GM19455 (cell line): ENCODE data around the gene CBX2.
"Not testable (repeated sequence)": the region's sequence is repeated elsewhere in the genome, so short reads cannot be mapped to it uniquely, and the experiment has no call there.

Experiments
- ATAC-seq: cut with Tn5 transposase; IDR thresholded peaks from one replicate; pipeline ENCODE4 v1.9.1; 2021; ENCODE audit not compliant: unreplicated experiment

The CBX2 gene

DNA sequence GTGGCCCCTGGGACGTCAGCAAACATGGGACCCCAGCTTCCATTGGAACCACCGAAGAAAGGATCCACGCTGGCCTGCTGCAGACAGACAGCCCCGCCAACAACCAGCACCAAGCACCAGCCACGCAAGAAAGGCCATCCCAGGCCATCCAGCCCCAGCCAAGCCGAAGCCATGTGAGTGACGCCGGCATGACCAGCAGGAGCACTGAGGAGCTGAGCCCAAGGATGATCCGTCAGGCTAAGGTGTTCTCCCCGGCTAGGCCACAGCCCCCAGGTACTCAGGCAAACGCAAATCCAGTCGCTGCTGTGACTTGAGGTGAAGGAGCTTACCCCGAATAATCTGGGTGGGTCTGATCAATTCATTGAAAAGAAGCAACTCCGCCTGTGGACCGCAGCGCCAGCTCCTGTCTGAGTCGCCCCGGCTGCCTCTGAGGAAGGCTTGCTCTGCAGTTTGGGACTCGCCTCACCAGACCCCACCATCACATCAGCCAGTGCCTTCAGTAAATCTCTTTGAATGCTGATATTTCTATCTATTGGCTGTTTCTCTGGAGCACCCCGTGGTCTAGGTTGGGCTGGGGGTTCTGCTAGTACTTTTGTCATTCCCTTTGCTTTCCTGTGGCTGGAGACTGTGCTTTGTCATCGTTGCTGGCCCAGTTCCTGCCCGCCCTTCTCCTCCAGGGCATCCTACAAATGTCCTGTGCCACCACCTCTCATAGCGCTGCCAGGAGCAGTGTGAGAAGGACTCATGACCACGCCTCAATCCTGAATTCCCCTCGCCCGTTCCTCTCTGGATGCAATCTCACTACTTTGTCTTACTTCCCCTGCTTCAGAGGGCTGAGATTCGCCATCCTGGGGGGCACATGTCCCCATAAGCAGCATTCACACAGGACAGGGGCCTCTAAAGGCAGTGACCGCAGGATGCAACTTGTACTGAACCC lies 8.1 kb upstream of the CBX2 start:
- no peak for ATAC-seq

DNA sequence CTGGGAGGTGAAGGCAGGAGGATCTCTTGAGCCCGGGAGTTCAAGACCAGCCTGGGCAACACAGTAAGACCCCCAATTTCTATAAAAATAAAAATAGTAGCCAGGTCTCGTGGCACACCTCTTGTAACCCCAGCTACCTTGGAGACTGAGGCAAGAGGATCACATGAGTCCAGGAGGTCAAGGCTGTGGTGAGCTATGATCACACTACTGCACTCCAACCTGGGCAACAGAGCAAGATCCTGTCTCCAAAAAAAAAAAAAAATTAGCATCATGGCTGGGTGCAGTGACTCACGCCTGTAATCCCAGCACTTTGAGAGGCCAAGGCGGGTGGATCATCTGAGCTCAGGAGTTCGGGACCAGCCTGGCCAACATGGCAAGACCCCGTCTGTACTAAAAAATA lies 6.7 kb upstream of the CBX2 start:
- ATAC-seq: no peak

- not testable (repeated sequence) for ATAC-seq
These were observed 5.2 kb upstream of the CBX2 start for GRCh38 chr17:79772726-79773125.

DNA sequence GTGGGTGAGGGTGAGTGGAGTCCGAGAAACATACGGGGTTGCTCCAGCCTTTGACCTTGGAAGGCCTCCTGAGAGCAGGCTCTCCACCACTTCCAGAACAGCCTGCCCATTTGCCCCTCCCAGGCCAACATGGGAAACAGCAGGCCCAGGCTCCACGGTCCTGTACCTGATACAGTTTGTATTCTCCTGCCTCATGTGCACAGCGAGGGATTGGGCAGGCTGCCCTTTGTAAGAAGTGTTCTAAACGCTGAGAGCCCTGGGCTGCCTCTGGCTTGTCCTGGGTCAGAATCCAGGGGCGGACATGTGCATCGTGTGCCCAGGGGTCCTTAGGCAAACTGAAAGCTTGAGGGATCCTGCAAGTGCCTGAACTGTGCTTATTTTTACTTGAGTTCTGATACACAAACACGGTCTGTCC lies 3.4 kb upstream of the CBX2 start:
- no peak for ATAC-seq

DNA sequence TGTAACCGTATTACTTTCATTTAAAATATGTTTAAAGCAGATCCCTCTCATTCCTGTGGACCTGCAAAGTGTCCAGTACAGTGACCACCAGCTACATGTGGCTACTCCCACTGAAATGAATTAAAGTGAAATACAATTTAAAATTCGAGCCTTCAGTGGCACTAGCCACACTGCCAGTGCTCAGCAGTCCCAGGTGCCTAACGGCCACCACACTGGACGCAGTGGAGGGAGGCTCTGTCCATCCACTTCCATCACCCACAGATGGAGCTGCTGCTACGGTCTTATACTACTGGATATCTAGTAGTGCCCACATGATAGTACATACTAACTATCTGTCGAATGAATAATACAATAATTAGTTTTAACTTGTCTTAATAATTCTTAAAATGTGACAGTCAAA lies 2.3 kb upstream of the CBX2 start:
- no peak for ATAC-seq

DNA sequence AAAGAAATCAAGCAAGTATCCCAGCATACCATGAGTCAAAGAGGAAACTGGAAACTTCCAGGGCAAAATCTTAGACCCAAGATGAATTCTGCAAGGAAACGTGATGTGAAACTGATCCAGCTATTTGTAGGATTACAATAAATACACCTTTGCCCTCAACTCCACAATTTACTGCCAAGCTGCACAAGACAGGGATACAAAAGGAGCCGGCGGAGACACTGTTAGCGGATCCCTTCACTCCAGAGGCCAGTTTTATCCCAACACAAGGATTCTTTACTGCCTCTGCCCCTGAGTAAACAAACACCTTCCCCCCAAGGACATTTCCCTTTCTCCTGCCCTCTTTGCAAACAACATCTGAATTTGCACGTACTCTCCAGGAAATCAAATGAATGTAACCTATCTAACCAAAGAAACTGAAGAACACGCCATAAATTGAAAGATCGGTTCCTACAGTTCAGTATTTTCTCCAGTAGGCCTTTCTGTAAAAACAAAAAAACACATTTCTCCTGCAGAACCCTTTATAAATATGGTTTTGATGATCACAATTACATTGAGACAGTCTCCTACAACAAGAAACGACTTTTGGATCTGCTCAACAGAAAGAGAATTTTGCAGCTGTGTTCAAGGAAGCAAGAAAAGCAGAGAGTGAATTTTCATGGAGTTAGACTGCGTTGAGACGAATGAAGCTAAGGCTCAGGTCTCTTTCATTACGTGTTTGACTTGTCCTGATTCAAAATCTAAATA lies 1.4 kb upstream of the CBX2 start:
- ATAC-seq: no peak

GRCh38 chr17:79777120-79777893 lies 641 bp upstream of the CBX2 start:
- no peak for ATAC-seq

- ATAC-seq: no peak
These were observed 646 bp downstream of the CBX2 start for GRCh38 chr17:79778504-79779083.

- ATAC-seq: no peak
These were observed 1.2 kb downstream of the CBX2 start for GRCh38 chr17:79779084-79779529.

DNA sequence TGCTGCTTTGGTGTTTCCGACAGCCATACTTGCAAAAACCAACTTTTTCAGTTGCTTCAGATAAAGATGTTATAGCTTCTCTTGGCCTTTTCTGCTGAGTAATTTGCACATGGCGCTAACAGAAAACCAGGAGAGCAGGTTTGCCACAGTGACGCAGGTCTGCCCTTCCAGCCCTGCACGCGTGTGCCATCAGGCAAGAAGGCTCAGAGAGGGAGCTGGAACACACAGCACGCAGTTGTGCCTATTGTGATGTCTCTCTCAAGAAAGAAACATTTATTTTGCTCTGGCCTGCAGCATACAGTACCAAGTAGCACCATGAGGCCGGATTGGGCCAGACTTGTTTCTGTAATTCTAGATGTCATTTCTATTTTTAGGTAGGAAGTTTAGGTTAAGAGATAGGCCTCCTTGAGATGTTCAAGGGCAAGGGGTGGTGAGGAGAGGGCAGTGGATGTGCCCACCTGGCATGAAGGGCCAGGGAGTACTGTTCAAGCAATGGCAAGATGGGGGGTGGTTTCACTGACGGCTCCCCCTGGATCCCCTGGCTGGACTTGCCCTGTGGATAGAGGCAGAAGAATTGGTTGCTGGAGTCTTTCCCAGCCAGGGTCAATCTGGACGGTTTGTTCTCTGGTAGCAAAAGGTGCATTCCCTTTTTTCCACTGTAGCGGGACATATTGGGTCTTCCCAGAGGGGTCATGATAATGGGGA lies 1.9 kb downstream of the CBX2 start:
- no peak for ATAC-seq

- no peak for ATAC-seq
These were observed 3.2 kb downstream of the CBX2 start for GRCh38 chr17:79781012-79781650.

DNA sequence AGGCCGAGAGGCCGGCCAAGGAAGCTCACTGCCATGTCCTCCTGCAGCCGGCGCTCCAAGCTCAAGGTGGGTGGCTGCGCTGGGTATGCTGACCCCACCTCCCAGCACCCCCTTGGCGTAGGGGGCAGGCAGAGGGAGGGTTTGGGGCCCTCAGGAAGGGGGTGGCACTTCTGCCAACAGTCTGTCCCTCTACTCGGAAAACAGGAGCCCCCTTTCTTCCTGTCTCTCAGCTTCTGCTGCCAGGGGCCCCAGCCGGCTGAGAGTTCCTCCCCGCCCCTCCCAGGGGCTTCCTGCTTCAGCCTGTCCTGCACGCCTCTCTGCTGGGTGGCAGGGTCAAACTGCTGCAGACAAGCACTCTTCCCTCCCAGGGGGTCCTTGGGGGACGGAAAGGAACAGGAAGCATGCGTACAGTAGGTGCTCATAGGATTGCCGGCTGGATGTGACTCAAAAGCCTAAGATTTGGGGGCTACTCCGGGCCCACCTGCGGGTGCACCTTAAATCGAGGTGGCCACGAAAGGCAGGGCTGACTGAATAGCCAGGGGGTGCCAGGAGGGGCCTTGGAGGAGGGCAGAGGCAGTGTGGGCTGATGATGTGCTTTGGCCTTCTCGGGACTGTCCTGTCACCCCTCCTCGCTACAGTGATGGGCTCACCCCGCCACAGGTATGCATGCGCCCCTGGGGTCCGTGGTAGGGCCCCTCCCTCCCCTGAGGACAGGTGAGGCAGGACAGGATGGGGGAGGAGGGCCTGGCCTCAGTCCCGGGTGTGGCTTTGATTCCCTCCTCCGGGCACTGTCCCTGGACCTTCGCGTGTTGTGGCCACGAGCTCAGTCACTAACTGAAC lies 4.0 kb downstream of the CBX2 start:
- no peak for ATAC-seq

DNA sequence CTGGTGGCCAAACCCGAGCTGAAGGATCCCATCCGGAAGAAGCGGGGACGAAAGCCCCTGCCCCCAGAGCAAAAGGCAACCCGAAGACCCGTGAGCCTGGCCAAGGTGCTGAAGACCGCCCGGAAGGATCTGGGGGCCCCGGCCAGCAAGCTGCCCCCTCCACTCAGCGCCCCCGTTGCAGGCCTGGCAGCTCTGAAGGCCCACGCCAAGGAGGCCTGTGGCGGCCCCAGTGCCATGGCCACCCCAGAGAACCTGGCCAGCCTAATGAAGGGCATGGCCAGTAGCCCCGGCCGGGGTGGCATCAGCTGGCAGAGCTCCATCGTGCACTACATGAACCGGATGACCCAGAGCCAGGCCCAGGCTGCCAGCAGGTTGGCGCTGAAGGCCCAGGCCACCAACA lies 5.9 kb downstream of the CBX2 start:
- ATAC-seq: no peak

DNA sequence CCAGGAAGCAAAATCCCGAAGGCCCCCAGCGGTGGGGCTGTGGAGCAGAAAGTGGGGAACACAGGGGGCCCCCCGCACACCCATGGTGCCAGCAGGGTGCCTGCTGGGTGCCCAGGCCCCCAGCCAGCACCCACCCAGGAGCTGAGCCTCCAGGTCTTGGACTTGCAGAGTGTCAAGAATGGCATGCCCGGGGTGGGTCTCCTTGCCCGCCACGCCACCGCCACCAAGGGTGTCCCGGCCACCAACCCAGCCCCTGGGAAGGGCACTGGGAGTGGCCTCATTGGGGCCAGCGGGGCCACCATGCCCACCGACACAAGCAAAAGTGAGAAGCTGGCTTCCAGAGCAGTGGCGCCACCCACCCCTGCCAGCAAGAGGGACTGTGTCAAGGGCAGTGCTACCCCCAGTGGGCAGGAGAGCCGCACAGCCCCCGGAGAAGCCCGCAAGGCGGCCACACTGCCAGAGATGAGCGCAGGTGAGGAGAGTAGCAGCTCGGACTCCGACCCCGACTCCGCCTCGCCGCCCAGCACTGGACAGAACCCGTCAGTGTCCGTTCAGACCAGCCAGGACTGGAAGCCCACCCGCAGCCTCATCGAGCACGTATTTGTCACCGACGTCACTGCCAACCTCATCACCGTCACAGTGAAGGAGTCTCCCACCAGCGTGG lies 6.5 kb downstream of the CBX2 start:
- no peak for ATAC-seq

GRCh38 chr17:79785017-79785899 lies 7.3 kb downstream of the CBX2 start:
- no peak for ATAC-seq

DNA sequence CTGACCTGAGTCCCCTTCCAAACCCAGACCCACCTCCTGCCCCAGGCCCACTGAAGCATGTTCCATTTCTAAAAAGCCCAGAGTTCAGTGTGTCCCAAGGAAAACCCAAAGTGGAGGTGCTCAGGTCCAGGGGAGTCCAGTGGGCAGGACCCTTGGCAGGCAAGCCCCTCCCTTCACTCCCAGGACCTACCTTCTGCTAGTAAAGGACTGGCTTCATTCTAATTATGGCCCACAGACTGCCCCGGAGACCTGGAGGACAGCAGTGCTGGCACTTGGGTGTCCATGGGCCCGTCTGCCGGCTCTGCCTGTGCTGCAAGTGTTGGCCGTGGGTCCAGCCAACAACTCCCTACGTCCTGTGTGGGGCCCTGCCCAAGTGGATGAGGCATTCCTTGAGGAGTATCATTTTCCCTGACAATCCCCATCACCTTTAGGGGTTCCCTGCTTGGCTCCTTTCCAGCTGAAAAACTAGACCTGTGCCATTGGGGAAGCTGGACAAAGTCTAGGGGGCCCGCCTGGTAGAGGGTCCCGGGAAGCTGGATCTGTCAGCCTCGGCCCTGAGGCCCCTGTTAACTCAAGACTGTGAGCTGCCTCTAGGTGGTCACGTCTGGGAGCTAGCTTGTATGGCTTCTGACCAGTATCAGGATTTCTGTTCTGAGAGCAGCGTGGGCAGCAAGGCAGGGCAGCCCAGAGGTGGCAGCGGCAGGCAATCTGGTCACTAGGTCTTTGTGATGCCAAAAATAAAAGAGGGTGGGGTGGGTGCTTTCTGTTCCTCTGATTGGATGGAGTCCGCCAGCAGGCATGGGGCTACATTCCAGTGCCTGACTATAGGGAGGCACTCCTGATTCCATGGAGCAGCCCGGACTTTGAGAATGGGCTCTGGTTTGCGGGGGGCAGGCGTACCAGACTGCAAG lies 8.2 kb downstream of the CBX2 start:
- no peak for ATAC-seq
